Glutamatergic neuron (in vitro differentiated cells): ENCODE results near the gene INPP5B. TPM values are rescaled to one million over a fixed set of nuclear protein-coding genes. Genes with fewer than 3 reads are reported as not detected.

Source experiments
- DNase-seq: peaks from one replicate; pipeline ENCODE4 v3.0.0; 2022
- H3K27ac Mint-ChIP-seq: one replicate; pipeline ENCODE4 v1.8.0; 2020; ENCODE audit warnings: mild to moderate bottlenecking, mixed read lengths, inconsistent platforms; ENCODE audit not compliant: unreplicated experiment
- H3K27me3 Mint-ChIP-seq: one replicate; pipeline ENCODE4 v1.8.0; 2020; ENCODE audit warnings: mild to moderate bottlenecking, moderate library complexity, mixed read lengths, inconsistent platforms; ENCODE audit not compliant: unreplicated experiment
- H3K36me3 Mint-ChIP-seq: one replicate; pipeline ENCODE4 v1.8.0; 2020; ENCODE audit warnings: mild to moderate bottlenecking, mixed read lengths, inconsistent platforms; ENCODE audit not compliant: unreplicated experiment
- H3K4me1 Mint-ChIP-seq: one replicate; pipeline ENCODE4 v1.8.0; 2020; ENCODE audit warnings: mild to moderate bottlenecking, low read depth, mixed read lengths, inconsistent platforms; ENCODE audit not compliant: unreplicated experiment
- H3K4me3 Mint-ChIP-seq: one replicate; pipeline ENCODE4 v1.8.0; 2020; ENCODE audit warnings: mild to moderate bottlenecking, mixed read lengths, inconsistent platforms; ENCODE audit not compliant: unreplicated experiment
- H3K9me3 Mint-ChIP-seq: one replicate; pipeline ENCODE4 v1.8.0; 2020; ENCODE audit warnings: mild to moderate bottlenecking, moderate library complexity, mixed read lengths, inconsistent platforms; ENCODE audit not compliant: unreplicated experiment
- long read RNA-seq: library from polyadenylated mRNA; unstranded; transcript quantifications from one replicate; pipeline ENCODE4 v2.0.0, GENCODE V29; 2020; ENCODE audit not compliant: unreplicated experiment
- total RNA-seq: library from RNA; stranded (reverse); fragmentation: NEBNext Ultra II Directional; extraction: Animal tissue kit (Norgen Biotek cat#: 25700); gene quantifications from one replicate; pipeline ENCODE4 v1.2.1, GENCODE V29; 2021; ENCODE audit not compliant: unreplicated experiment
- TF ChIP-seq, protein P1 (sequence below): fragments of 200-600 bp; sonication (generic); IDR thresholded peaks from one replicate; pipeline ENCODE4 v1.5.0; 2021; ENCODE audit not compliant: partially characterized antibody, unreplicated experiment

Gene INPP5B
- total RNA-seq = 19.3 TPM
- long read RNA-seq, partial matches to known transcripts = 0 of 3 reads
- long read RNA-seq, other reads (novel, unspliced or antisense) = 1 of 3 reads

DNA sequence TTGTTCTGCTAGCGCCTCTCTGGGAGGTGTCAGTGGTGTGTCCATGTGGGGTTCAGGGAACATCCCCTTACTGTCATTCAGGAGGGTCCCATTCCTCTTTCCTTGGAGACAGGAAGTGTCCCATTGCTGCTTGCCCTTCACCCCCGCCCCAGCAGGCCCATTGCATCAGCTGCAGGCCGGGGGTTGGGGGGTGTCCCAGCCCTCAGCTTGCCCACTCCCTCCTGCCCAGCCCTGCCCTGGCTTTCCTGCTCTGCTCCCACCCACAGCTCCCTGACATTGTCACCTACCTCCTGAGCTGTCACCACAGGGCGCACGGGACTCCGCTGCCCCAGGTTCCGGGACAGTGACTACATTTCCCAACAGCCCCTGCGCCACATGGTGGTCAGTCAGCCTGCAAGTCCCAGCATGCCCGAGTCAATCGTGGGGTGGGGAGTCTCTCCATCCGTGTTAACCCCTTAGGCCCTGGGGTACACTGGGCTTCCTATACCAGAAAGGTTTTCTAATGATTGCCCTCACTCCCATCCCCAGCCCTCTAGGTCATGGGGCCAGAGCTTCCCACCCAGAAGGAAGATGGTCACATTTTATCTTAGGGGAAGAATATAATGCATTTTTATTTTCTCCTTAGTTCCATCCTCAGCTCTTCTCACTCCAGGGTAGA, at the start of gene INPP5B:
INPP5B (minus strand) TSS at position 351 of the 658 bp plus-strand sequence. CDS start 745 bp downstream, outside the sequence.
- H3K27me3 Mint-ChIP-seq = peaks cover 5% of the 10 kb centered on the region
- H3K9me3 Mint-ChIP-seq = no peaks in the 10 kb centered on the region

DNA sequence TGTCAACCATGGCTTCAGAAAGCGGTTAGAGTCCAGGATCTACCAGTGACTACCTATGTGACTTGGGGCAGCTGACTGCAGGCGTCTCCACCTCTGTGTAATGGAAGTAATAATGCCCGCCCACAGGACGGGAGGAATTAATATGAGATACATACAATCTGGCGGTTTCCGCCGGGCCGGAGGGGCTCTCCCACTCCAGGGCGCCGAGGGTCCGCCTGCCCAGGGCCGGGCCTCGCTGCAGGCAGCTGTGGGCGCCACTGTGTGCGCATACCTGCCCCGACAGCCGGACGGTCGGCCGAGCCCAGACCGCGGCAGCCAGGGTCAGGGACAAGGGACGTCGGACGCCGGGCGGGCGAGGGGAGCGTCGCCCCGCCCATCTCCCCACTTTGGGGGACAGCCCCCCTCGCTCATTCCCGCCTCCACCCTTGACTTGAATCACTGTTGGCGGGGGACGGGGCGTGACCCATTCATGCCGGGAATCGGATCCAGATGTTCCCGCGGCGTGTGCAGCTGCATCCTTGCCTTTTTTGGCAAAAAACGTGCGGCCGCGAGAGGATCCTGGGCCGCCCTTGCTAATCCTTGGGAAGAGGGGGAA, 49.0 kb upstream of the INPP5B start:
- no peak overlapping the region for H3K27ac Mint-ChIP-seq
- peak overlapping the region; percentile 69 for H3K4me3 Mint-ChIP-seq
- peak; percentile 38 for DNase-seq

More for the DNA sequence above, at the start of gene INPP5B:
- no peaks in the 10 kb centered on the region for H3K36me3 Mint-ChIP-seq
- no peaks in the 10 kb centered on the region for H3K4me1 Mint-ChIP-seq
- TF ChIP-seq, protein P1, sequence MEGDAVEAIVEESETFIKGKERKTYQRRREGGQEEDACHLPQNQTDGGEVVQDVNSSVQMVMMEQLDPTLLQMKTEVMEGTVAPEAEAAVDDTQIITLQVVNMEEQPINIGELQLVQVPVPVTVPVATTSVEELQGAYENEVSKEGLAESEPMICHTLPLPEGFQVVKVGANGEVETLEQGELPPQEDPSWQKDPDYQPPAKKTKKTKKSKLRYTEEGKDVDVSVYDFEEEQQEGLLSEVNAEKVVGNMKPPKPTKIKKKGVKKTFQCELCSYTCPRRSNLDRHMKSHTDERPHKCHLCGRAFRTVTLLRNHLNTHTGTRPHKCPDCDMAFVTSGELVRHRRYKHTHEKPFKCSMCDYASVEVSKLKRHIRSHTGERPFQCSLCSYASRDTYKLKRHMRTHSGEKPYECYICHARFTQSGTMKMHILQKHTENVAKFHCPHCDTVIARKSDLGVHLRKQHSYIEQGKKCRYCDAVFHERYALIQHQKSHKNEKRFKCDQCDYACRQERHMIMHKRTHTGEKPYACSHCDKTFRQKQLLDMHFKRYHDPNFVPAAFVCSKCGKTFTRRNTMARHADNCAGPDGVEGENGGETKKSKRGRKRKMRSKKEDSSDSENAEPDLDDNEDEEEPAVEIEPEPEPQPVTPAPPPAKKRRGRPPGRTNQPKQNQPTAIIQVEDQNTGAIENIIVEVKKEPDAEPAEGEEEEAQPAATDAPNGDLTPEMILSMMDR = no peak
- peak; percentile 90 for DNase-seq
- peak within 1 kb of the TSS; percentile 99 for H3K4me3 Mint-ChIP-seq
- peak within 1 kb of the TSS; percentile 98 for H3K27ac Mint-ChIP-seq

DNA sequence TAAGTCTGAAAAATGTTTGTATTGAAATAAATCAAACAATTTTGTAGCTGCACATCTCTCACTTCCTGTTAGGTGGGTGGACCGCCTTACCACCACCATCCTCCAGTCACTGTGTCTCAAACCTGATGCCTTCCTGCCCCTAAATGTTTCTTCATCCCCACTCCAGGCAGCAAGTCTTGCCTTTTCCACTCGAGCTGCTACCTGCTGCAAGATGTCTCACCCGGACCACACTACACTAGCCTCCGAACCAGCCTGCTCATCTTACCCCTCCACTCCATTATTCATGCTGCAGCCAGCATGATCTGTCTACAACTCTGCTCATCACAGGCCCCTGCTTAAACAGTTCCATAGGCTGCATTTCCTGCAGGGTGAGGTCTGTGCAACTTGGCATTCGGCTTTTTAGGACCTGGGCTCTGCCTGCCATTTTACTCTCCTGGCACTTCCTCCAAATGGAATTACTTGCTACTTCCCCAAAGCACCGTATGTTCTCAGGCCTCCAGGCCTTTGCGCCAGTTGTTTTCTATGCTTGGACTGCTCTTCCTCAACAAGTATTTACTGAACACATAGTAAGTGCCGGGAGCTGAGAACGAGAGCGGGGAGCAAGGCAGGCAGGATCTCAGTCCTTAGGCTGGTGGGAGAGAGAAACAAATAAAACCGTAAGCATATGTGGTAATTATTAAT, 48.2 kb upstream of the INPP5B start:
- TF ChIP-seq, protein P1 = no peak
- H3K9me3 Mint-ChIP-seq = peaks cover 6% of the 10 kb centered on the region
- peaks cover 5% of the 10 kb centered on the region for H3K36me3 Mint-ChIP-seq
- no peak for DNase-seq
- no peak overlapping the region for H3K27ac Mint-ChIP-seq
- peaks cover 8% of the 10 kb centered on the region for H3K4me1 Mint-ChIP-seq
- H3K4me3 Mint-ChIP-seq = peak overlapping the region; percentile 1
- peaks cover 11% of the 10 kb centered on the region for H3K27me3 Mint-ChIP-seq

More for the DNA sequence above, 49.0 kb upstream of the INPP5B start:
- TF ChIP-seq, protein P1 = no peak
- Mint-ChIP-seq H3K27me3 (peaks cover 11% of the 10 kb centered on the region), H3K9me3 (peaks cover 4% of the 10 kb centered on the region), H3K36me3 (peaks cover 5% of the 10 kb centered on the region), H3K4me1 (peaks cover 16% of the 10 kb centered on the region)

DNA sequence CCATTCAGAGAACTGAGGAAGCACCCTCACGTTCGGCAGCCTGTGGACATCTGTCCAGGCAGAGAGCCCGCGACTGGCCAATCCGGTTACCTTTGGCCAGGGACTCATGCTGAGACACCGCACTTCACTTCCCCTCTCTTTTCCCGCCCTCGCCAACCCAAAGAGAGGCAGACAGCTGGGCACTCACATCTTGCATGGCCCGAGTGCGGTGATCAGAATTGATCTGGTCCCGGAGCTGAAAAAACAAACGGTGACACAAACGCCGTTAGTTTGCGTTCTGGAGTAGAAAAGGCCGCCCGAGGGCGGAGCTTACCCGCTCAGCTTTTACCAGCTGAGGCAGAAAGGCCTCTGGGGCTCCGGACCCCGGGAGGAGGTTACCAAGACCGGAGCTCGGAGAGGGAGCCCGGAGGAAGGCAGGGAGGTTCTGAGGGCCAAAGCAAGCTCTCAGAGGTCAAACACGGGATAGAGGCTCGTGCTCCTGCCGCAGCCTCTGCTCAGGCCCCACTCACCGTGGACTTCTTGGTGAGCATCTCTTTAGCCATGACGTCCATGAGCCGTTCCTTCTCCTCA, 42.6 kb upstream of the INPP5B start:
- peaks cover 6% of the 10 kb centered on the region for H3K27me3 Mint-ChIP-seq
- H3K27ac Mint-ChIP-seq = peak overlapping the region; percentile 91
- peaks cover 1% of the 10 kb centered on the region for H3K4me1 Mint-ChIP-seq
- H3K9me3 Mint-ChIP-seq = peaks cover 9% of the 10 kb centered on the region
- peak; percentile 62 for DNase-seq
- TF ChIP-seq, protein P1 = no peak
- peak overlapping the region; percentile 97 for H3K4me3 Mint-ChIP-seq
- no peaks in the 10 kb centered on the region for H3K36me3 Mint-ChIP-seq
